HPDE6-E6E7 (cell line): ENCODE results near the gene SLC38A7.
"Not testable (repeated sequence)": the region's sequence is repeated elsewhere in the genome, so short reads cannot be mapped to it uniquely, and the experiment has no call there.

Experiments used
- DNase-seq: peaks from one replicate; pipeline ENCODE4 v3.0.0; 2011; ENCODE audit warnings: missing footprints; ENCODE audit errors: extremely low spot score

Gene SLC38A7

GRCh38 chr16:58684354-58685083 lies at the start of gene SLC38A7:
SLC38A7 (minus strand) TSS chr16:58684770; CDS start chr16:58680126, 4,644 bp downstream.
- DNase-seq = peak; percentile 98

GRCh38 chr16:58733671-58734458 lies 49.3 kb upstream of the SLC38A7 start, which contains the start of gene GOT2:
GOT2 (minus strand) TSS chr16:58734316; CDS start chr16:58734228, 88 bp downstream.
- DNase-seq = peak; percentile 89

GRCh38 chr16:58733248-58733670 lies 48.7 kb upstream of the SLC38A7 start:
- no peak for DNase-seq

GRCh38 chr16:58732545-58733247 lies 48.1 kb upstream of the SLC38A7 start:
- peak; percentile 38 for DNase-seq

GRCh38 chr16:58730724-58731370 lies 46.3 kb upstream of the SLC38A7 start:
- DNase-seq = no peak

- DNase-seq = no peak
Measured at GRCh38 chr16:58727796-58728568, 43.4 kb upstream of the SLC38A7 start.

- no peak for DNase-seq
Measured at GRCh38 chr16:58727028-58727781, 42.6 kb upstream of the SLC38A7 start.

GRCh38 chr16:58723109-58723508 lies 38.5 kb upstream of the SLC38A7 start:
- DNase-seq = no peak

- no peak for DNase-seq
Measured at GRCh38 chr16:58717994-58718393, 33.4 kb upstream of the SLC38A7 start.

- no peak for DNase-seq
Measured at GRCh38 chr16:58716468-58716867, 31.9 kb upstream of the SLC38A7 start.

- no peak for DNase-seq
Measured at GRCh38 chr16:58713742-58714141, 29.2 kb upstream of the SLC38A7 start.

- no peak for DNase-seq
Measured at GRCh38 chr16:58709333-58709732, 24.8 kb upstream of the SLC38A7 start.

- DNase-seq = no peak
Measured at GRCh38 chr16:58699151-58699550, 14.6 kb upstream of the SLC38A7 start.

GRCh38 chr16:58695368-58695767 lies 10.8 kb upstream of the SLC38A7 start:
- DNase-seq = no peak

- no peak for DNase-seq
Measured at GRCh38 chr16:58692450-58692849, 7.9 kb upstream of the SLC38A7 start.

GRCh38 chr16:58686985-58687706 lies 2.6 kb upstream of the SLC38A7 start:
- not testable (repeated sequence) for DNase-seq

GRCh38 chr16:58685084-58685449 lies 497 bp upstream of the SLC38A7 start:
- DNase-seq = no peak

GRCh38 chr16:58684001-58684353 lies 593 bp downstream of the SLC38A7 start:
- DNase-seq = no peak

- no peak for DNase-seq
Measured at GRCh38 chr16:58679763-58680162, 4.8 kb downstream of the SLC38A7 start.

GRCh38 chr16:58678716-58679115 lies 5.9 kb downstream of the SLC38A7 start:
- DNase-seq = peak; percentile 49
